ENCODE measurements around the gene PUM1.

Gene PUM1

GRCh38 chr1:30894508-30894973 is 171.0 kb downstream of the PUM1 start:
- DNase-seq (ENCODE audit: low spot score): no peak

DNA sequence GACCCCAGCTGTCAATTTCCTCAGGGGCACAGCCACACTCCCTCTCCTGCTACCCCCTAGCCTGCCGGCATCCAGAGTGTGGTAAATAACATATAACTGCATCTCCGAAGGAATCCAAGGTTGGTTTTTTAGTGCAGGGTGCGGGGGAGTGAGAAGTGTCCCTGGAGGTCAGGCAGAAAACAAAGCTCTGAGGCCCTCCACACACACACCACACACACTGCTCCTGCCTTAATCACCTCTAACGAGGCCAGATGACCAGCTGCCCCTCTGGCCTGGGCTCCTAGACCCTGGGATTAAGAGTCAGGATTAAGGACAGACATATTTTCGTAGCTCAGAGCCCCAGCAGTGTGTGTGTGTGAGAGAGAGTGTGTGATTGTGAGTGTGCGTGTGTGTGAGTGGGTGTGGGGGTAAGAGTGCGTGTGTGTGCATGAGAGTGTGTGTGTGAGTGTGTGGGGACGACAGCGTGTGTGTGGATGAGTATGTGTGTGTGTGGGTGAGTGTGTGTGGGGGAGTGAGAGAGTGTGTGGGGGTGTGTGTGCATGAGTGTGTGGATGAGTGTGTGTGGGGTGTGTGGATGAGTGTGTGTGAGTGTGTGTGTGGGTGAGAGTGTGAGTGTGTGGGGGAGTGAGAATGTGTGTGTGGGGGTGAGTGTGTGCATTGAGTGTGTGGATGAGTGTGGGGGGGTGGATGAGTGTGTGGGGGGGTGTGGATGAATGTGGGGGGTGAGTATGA is 171.6 kb downstream of the PUM1 start:
- no peak for DNase-seq (ENCODE audit: low spot score)

DNA sequence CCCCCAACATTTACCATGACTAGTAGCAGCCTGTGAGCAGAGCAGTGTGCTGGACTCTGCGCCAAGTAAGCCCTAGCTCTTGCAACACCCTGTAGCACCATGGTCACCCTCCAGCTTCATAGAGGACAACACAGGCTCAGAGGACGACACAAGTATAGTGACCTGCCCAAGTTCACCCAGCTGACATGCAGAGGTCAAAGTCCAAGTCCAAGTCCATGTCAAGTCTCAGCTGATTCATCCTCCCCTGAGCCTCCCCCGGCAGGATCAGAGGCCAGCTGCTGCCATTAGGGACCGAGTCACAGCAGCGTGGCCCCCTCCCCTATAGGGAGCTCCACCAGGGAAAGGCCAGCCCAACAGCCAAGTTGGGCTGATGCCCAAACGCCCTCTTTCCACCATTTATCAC is 172.8 kb downstream of the PUM1 start:
- no peak for DNase-seq (ENCODE audit: low spot score)

DNA sequence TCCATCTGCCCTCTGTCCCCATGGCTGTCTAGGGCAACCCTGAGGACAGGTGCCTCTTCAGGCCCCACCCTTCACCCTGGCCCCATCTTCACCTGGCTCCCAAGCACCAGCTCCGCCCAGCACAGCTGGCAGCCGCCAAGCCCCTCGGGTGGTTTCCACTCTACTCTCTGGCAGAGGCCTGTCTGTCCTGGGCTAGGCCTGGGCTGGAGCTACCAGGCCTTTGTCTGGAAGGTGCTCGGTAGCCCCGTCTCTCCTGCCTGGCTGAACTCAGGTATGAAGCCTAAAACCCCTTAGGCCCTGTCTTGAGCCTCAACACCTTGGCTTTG is 174.3 kb downstream of the PUM1 start:
- DNase-seq (ENCODE audit: low spot score): no peak

DNA sequence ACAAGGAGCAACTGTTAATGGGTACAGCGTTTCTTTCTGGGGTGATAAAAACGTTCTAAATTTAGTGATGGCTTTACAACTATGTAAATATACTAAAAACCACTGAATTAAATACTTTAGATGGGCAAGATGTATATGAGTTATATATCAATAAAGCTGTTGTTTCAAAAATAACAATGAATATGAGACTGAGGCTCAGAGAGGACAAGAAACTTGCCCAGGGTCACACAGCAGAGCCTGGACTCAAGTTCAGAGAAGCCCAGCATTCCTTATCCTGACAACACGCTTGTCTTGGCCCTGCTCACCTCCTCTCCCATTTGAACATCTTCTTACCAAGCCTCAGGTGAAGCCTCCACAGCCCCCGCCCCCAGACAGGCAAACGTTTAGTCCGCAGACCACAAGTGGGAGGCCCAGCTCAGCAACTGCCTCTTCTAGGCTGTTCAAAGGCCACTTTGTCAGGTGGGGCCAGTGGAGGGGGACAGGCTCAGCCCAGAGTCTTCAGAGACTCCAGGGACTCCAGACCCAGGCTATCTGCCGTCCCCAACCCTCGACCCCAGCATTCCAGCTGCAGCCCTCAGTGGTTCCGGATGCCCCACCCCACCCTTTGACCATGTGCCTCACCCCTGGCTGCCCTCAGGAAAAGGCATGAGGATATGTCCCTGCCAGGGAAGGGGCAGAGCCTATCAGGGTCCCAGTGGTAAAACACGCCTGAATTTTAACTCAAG is 174.9 kb downstream of the PUM1 start:
- DNase-seq (ENCODE audit: low spot score): no peak

- no peak for DNase-seq (ENCODE audit: low spot score)
These were observed 176.0 kb downstream of the PUM1 start for GRCh38 chr1:30889511-30889910.

GRCh38 chr1:30888975-30889374 is 176.5 kb downstream of the PUM1 start:
- no peak for DNase-seq (ENCODE audit: low spot score)

DNA sequence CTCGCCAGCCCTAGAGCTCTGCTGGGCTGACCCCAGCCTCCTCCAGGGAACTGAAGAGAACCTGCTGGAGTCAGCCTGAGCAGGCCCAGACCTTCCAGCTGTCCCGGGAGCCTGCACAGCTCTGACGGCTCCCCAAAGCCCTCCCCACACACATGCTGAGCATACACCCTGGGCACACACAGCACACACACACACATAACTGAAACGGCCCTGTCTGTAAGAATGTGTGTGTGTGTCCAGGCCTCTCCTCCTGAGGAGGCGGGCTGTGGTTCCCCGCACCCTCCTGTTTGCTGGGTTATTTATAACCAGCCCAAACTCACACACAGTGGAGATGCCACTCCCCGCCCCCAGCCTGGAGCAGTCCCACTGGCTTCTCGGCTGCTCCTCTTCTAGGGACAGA is 177.1 kb downstream of the PUM1 start:
- DNase-seq (ENCODE audit: low spot score): no peak

DNA sequence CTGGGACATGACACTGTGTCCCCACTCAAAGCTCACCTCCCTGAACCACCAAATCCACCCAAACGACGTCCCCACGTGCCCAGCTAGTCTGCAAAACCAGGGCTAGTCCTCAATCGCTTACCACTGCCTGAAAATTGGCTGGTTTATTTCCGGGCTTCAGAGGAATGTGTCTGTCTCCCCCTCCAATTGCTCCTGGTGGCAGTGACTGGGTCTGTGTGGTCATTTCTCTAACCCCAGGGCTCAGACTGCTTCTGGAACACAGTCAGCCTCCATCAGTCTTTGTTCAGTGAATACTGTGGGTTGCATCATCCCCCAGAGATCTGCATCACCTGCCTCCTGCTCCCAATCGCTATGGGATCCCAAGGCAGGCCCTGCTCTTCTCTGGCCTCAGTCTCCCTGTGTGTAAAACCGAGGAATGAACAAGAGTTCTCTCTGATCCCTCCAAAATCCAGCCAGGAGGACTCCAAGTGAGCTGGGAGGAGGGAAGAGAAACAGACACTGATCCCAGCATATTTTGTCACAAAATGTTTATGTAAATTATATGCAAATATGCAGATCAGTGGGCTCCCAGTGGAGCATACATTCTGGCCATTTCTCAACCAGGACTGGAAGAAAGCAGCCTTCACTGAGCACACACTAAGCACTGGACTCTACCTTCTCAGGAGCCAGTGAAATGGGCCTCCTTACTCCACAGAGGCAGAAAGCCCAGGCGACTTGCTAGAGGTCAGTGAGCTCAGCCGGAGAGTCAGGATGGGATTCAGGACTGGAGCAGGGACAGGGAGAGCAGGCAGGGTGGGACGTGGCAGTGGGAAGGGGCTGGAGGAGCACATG is 177.8 kb downstream of the PUM1 start:
- no peak for DNase-seq (ENCODE audit: low spot score)

DNA sequence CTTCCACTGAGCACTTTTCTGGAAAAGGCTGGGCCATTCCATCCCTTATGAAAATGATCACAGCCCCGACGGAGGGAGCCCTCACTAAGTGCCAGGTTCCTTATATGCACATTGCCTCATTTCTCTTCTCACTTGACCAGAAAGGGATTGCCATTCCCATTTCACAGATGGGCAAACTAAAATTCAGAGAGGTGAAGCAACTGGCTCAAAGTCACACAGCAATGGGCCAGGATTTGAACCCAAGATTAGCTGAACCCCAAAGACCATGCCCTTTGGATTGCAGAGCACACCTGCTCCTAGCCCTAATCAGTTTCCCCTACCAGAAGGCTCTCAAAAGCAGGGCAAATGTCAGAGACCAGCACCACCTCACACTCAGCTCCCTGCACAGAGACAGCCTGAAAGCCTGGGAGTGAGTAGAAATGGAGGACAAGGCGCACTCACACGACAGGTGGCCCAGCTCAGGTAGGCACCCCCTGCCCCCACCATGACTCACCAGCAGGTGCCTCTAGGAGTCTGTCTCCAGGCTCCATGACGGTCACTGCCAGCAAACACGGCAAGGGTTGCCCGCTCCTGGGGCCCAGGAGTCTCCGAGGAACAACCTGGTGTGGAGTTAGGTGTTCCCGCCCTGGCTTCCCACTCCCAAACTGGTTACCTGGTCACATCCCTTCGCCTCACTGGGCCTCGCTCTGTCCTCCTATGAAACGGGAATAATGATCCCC is 178.6 kb downstream of the PUM1 start:
- DNase-seq (ENCODE audit: low spot score): no peak

DNA sequence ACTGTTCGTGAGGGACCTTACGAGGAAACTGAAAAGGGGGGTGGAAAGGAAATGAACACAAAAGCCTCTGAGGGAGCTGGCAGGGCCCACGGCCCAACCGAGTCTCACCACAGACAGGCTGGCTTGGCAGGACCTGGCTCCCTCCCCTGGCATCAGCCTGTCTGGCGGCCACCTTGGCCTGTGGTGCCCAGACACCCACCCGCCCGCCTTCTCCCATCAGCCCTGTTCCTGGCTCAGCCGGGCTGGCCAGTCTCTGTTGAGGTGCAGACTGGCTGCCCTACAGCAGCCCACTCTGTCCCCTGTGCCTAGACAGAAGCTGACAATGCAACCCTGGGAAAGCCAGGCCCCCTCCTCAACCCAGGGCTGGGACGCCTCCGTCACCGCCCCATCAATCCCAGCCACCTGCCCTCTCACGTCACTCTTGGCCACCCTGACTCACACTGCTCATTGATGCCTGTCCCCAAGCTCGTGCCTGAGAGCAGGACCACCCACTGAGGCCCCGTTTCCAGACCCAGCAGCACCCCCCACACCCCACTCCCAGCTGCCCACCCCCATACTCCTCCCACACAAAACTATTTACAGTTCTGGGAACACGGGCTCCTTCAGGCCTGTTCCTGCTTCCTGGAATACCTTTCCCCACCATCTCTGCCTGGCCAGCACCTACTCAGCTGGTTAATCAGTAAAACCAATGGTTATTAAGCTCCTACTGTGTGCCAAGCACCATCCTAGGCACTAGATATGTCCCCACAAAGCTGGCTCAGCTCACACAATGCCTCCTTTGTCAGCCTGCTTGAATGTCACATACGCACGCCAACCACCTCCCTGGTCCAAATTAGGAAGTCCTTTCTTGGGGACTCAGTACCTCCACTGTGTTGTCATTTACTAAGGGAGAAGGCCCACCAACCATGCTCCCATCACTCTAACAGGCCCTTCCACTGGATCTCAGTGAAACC is 179.7 kb downstream of the PUM1 start:
- DNase-seq (ENCODE audit: low spot score): no peak

GRCh38 chr1:30884723-30885122 is 180.8 kb downstream of the PUM1 start:
- DNase-seq (ENCODE audit: low spot score): no peak

GRCh38 chr1:30883389-30884172 is 181.9 kb downstream of the PUM1 start:
- DNase-seq (ENCODE audit: low spot score): no peak

DNA sequence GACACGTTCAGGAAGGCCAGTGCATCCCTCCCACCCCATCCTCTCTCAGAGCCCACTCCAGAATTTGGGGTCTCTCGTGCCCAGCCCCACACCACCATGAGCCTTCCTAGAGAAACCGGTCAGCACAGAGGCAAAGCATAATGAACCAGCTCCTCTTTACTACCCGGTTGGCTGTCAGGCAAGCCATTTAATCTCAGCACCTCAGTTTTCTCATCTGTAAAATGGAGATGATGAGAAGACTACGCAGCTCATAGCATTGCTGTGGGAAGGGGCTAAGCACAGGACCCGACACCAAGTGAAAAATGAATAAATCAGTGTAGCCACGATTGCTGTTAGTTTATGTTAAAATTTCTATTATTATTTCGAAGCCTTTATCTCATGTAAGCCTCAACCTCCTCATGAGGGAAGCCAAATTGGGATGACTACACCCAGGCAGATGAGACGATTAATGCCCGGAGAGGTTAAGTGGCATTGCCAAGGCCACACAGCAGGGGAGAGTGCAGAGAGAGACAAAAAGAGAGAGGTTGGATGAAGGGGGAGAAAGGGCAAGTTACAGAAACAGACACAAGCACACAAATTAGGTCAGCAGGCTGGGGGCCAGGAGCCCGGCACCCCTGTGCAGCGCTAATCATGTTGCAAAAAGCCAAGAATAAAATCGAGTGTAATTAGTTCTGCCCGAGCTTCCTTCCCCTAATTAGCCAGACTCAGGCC is 182.7 kb downstream of the PUM1 start:
- no peak for DNase-seq (ENCODE audit: low spot score)

Small RNA genes lying within 50 kb of the gene (small RNA-seq; reads per million reads assigned to genes)
- gene AL356320.1 (0 to 0.04 reads per million in 2 experiments), gene RN7SL371P (0 reads per million in 2 experiments)
